RWPE2 (cell line): ENCODE measurements around the gene SLC38A6.

ENCODE experiments used
- ATAC-seq: fragments of 200-7000 bp; cut with Tn5 transposase; 3 replicates; pipeline ENCODE4 v1.9.1; 2021; ENCODE audit warnings: low read depth
- DNase-seq: peaks from one replicate; pipeline ENCODE4 v3.0.0-alpha.2; 2020; ENCODE audit warnings: low spot score
- H3K27ac ChIP-seq: fragments of 450-650 bp; 2 replicates; pipeline ENCODE4 v1.5.1; 2017; ENCODE audit warnings: mild to moderate bottlenecking; ENCODE audit not compliant: poor library complexity, severe bottlenecking
- H3K27me3 ChIP-seq: fragments of 250-450 bp; sonication (Bioruptor Pico); 2 replicates; pipeline ENCODE4 v1.5.1; 2021; ENCODE audit warnings: mild to moderate bottlenecking, moderate library complexity; ENCODE audit not compliant: insufficient read depth, poor library complexity, severe bottlenecking
- H3K36me3 ChIP-seq: fragments of 250-450 bp; sonication (Bioruptor Pico); 2 replicates; pipeline ENCODE4 v1.5.1; 2020; ENCODE audit warnings: low read depth, mild to moderate bottlenecking, moderate library complexity
- H3K4me1 ChIP-seq: fragments of 250-450 bp; sonication (Bioruptor Pico); 2 replicates; pipeline ENCODE4 v1.5.1; 2021; ENCODE audit warnings: mild to moderate bottlenecking, moderate library complexity; ENCODE audit not compliant: insufficient read depth, poor library complexity, severe bottlenecking
- H3K4me3 ChIP-seq: fragments of 250-450 bp; sonication (Bioruptor Pico); 2 replicates; pipeline ENCODE4 v1.5.1; 2021; ENCODE audit warnings: mild to moderate bottlenecking, moderate library complexity; ENCODE audit not compliant: severe bottlenecking
- H3K9me3 ChIP-seq: fragments of 250-450 bp; sonication (Bioruptor Pico); 2 replicates; pipeline ENCODE4 v1.5.1; 2021; ENCODE audit warnings: mild to moderate bottlenecking, moderate library complexity; ENCODE audit not compliant: severe bottlenecking
- CTCF ChIP-seq: fragments of 450-650 bp; IDR thresholded peaks from one replicate; pipeline ENCODE4 v1.5.1; 2017; ENCODE audit warnings: mild to moderate bottlenecking, moderate library complexity; ENCODE audit not compliant: poor library complexity, severe bottlenecking

Gene SLC38A6

GRCh38 chr14:61077951-61078720, 97.1 kb downstream of the SLC38A6 start:
- no peak for TF ChIP-seq CTCF
- Histone ChIP-seq H3K36me3 (no peaks in the 10 kb centered on the region), H3K27me3 (no peaks in the 10 kb centered on the region), H3K4me3 (no peak overlapping the region), H3K9me3 (no peaks in the 10 kb centered on the region), H3K4me1 (peaks cover 9% of the 10 kb centered on the region), H3K27ac (peak overlapping the region; percentile 5)
- peak; percentile 79 for ATAC-seq
- DNase-seq: no peak

- H3K4me3 ChIP-seq: no peak overlapping the region
- no peak for ATAC-seq
- no peaks in the 10 kb centered on the region for H3K27me3 ChIP-seq
- H3K9me3 ChIP-seq: no peaks in the 10 kb centered on the region
- DNase-seq: no peak
- peaks cover 9% of the 10 kb centered on the region for H3K4me1 ChIP-seq
- no peak overlapping the region for H3K27ac ChIP-seq
- no peak for TF ChIP-seq CTCF
- no peaks in the 10 kb centered on the region for H3K36me3 ChIP-seq
Observed at GRCh38 chr14:61080591-61081010, 99.6 kb downstream of the SLC38A6 start.

GRCh38 chr14:61088081-61088480, 107.0 kb downstream of the SLC38A6 start:
- H3K36me3 ChIP-seq: no peaks in the 10 kb centered on the region
- H3K27ac ChIP-seq: no peak overlapping the region
- no peak for TF ChIP-seq CTCF
- no peak overlapping the region for H3K4me3 ChIP-seq
- ATAC-seq: no peak
- no peaks in the 10 kb centered on the region for H3K4me1 ChIP-seq
- H3K27me3 ChIP-seq: no peaks in the 10 kb centered on the region
- H3K9me3 ChIP-seq: peaks cover 3% of the 10 kb centered on the region
- no peak for DNase-seq

GRCh38 chr14:61089126-61089750, 108.2 kb downstream of the SLC38A6 start:
- no peak for TF ChIP-seq CTCF
- H3K27ac ChIP-seq: no peak overlapping the region
- peaks cover 3% of the 10 kb centered on the region for H3K9me3 ChIP-seq

More at GRCh38 chr14:61089126-61089750, 108.2 kb downstream of the SLC38A6 start:
- H3K27me3 ChIP-seq: no peaks in the 10 kb centered on the region
- no peak overlapping the region for H3K4me3 ChIP-seq
- no peak for DNase-seq
- ATAC-seq: no peak
- H3K4me1 ChIP-seq: no peaks in the 10 kb centered on the region
- H3K36me3 ChIP-seq: no peaks in the 10 kb centered on the region
